SKM-1 (cell line): Measurements from ENCODE around the gene MACROD2.

ENCODE experiments used
- DNase-seq: peaks from one replicate; lab custom pipeline; 2025; ENCODE audit not compliant: unreplicated experiment; lab: John Stamatoyannopoulos, UW

The MACROD2 gene

GRCh38 chr20:15854911-15855310, 1859.6 kb downstream of the MACROD2 start:
- no peak for DNase-seq

GRCh38 chr20:15857173-15857784, 1862.0 kb downstream of the MACROD2 start:
- no peak for DNase-seq

DNA sequence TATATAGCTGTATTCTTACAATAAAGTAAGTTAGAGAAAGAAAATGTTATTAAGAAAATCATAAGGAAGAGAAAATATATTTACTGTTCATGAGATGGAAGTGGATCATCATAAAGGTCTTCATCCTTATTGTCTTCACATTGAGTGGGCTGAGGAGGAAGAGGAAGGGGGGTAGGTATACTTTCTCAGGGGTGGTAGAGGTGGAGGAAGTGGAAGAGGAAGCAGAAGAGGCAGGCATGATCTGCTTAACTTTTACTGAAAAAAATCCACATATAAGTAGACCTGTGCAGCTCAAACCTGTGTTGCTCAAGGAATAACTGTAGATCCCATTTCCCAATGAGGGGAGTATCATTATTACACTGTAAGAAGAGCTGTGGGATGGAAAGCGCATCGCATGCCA, 1863.7 kb downstream of the MACROD2 start:
- DNase-seq = no peak

- no peak for DNase-seq
Observed at GRCh38 chr20:15860850-15861249, 1865.5 kb downstream of the MACROD2 start.

- DNase-seq = no peak
Observed at GRCh38 chr20:15862178-15862577, 1866.9 kb downstream of the MACROD2 start.

- no peak for DNase-seq
Observed at GRCh38 chr20:15863735-15864134, 1868.4 kb downstream of the MACROD2 start.

DNA sequence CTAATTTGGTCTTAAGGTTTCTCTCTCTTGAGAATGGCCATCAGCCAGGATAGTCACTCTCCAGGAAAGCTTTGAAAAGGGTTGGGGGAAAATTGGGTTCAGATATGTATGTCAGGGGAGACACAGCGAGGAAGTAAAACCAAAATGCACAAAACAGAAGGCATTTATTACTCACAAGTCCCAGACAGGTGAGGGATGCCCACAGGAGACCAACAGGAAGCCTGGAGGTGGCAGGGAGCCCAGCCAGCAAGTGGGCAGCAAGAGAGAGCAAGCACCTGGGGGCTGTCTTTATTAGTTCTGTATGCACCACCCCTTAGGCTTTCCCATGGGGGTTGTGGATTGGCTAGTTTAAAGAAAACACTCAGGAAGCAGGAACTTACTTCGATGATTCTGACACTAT, 1870.2 kb downstream of the MACROD2 start:
- DNase-seq = no peak

DNA sequence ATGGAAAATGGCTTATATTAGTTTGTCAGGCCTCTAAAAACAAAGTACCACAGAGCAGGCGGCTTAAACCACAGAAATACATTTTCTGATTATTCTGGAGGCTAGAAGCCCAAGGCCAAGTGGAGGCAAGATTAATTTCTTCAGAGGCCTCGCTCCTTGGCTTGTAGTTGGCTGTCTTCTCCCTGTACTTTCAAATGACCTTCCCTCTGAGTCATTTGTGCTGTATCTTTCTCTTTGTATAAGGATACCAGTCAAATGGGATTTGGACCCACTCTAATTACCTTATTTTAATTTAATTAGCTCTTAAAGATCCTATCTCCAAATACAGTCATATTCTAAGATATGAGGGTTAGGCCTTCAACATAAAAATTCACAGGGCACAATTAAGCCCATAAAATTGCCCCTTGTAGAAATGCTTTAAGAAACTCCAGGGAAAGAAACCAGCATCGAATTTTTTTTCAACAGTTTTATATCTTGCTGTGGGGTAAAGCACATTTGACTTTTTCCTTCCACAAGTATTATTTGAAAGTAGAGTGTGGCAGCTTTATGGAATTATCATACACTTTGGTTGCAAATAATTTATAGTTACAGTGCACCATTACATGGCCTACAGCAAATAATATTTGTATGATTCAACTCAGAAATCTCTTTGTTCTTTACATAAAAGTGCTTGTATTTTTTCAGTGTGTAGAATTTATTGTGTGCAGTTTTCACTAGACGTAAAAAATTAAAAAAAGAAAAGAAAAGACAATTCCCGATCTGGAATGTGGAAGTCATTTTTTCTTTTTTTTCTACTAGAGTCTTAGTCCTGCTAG, 1871.8 kb downstream of the MACROD2 start:
- no peak for DNase-seq

GRCh38 chr20:15867899-15868298, 1872.6 kb downstream of the MACROD2 start:
- DNase-seq = no peak

GRCh38 chr20:15875446-15875845, 1880.1 kb downstream of the MACROD2 start:
- DNase-seq = no peak

DNA sequence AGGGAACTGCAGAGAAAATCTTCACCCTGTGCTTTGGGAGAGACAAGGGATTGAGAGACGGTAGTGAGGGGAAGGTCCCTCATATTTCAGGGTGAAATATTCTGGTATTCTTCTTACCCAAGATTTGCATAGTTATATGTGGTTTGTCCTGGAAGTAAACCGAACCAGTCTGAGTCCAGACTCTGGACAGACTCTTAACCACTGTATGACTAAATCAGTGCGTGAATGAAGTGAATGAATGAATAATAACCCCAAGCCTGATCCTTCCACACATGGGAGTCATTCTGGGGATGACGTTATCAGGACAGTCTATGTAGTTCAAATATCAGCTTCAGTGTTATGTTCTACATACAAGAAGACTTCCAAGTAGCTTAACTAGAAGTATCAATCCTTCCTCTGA, 1887.2 kb downstream of the MACROD2 start:
- no peak for DNase-seq

GRCh38 chr20:15886250-15886649, 1890.9 kb downstream of the MACROD2 start:
- no peak for DNase-seq

GRCh38 chr20:15887387-15887786, 1892.1 kb downstream of the MACROD2 start:
- no peak for DNase-seq

GRCh38 chr20:15889061-15889460, 1893.7 kb downstream of the MACROD2 start:
- no peak for DNase-seq

- DNase-seq = no peak
Observed at GRCh38 chr20:15889514-15890256, 1894.4 kb downstream of the MACROD2 start.

GRCh38 chr20:15890407-15890982, 1895.2 kb downstream of the MACROD2 start:
- no peak for DNase-seq

DNA sequence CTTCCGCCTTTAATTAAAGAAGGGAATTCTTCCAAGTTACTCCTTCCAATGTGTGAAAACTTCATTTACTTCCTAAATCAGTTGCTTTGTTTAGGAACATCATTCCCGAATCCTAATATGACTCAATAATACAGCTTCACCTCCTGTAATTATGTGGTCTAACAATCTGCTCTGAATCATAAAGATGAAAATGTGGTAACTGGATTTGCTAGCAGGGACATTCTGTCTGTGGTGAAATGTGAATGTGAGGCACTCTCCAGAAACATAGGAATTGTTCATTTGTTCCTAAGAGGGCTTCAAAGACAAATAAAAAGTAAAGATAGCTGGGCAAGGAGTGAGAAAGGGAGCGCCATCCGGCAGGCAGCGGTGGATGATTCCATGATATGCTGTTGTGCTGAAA, 1899.8 kb downstream of the MACROD2 start:
- no peak for DNase-seq

DNA sequence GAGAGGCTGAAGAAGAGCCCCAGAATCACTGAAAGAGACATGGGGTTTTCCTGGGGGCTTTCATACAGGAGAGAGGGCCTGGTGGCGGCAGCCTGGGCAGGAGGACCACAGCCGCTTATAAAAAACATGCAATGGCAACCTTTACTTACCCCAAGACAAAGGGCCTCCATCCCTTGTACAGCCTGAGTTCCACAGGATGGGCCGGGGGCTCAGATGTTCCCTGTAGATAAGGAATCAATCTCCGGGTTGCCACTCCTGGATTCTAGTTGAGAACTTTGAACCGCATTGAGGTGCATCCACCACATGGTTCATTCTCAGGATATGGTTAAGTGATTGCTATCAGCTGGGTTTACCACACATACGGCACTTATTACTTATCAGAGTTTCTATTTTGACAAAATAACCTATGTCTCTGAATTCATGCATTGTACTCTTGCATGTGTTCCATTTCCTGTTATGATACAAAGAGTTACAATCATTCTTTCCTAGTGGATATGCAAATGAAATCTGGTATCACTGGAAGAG, 1900.3 kb downstream of the MACROD2 start:
- DNase-seq = no peak

- DNase-seq = no peak
Observed at GRCh38 chr20:15899967-15900366, 1904.7 kb downstream of the MACROD2 start.

DNA sequence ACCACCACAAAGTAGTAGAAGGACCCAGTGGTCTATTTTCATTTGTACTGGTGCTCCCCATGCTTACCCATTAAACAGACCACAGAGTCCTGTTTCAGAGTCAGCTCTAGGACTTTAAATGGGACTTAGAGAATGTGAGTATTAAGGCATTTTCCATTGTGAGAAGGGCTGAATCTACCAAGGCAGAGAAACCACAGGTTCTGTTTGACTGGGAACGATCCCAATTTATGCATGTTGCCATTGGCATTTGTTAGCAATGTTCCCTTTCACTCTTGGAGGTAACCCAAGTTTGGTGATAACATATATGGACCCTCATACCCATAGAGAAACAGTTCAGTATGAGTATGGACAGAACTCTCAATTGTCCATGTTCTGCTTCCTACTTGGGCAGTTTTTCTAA, 1905.1 kb downstream of the MACROD2 start:
- no peak for DNase-seq

- DNase-seq = no peak
Observed at GRCh38 chr20:15902493-15902892, 1907.2 kb downstream of the MACROD2 start.
